Myocyte (in vitro differentiated cells): ENCODE results near the gene RAG2. TPM values are rescaled to one million over a fixed set of nuclear protein-coding genes. Genes with fewer than 3 reads are reported as not detected.
A peak's percentile ranks its signal among the peaks of the same experiment; 100 is the strongest.

Source experiments
- DNase-seq: peaks from one replicate; pipeline ENCODE4 v3.0.0-alpha.2; 2012; ENCODE audit warnings: low read depth
- total RNA-seq: library from RNA; depleted of rRNA; stranded (reverse); fragments of >200 nt; gene quantifications from 2 replicates; pipeline ENCODE4 v1.2.3, GENCODE V29; 2014

Gene RAG2
- total RNA-seq, 1 donor from 2014 or later: not detected

- no peak for DNase-seq
Measured at GRCh38 chr11:36601155-36601554, 3.1 kb upstream of the RAG2 start.

GRCh38 chr11:36600180-36600579, 2.1 kb upstream of the RAG2 start:
- DNase-seq: no peak

- no peak for DNase-seq
Measured at GRCh38 chr11:36596880-36597279, 1.2 kb downstream of the RAG2 start.

GRCh38 chr11:36594316-36594989, 3.6 kb downstream of the RAG2 start, which contains the start of gene IFTAP:
Gene IFTAP (plus strand): TSS chr11:36594502. CDS start chr11:36610104, 15,602 bp downstream.
- DNase-seq: peak; percentile 96

- no peak for DNase-seq
Measured at GRCh38 chr11:36591433-36591832, 6.6 kb downstream of the RAG2 start.

- no peak for DNase-seq
Measured at GRCh38 chr11:36590513-36590912, 7.5 kb downstream of the RAG2 start.

- no peak for DNase-seq
Measured at GRCh38 chr11:36588099-36588498, 9.9 kb downstream of the RAG2 start.

- DNase-seq: no peak
Measured at GRCh38 chr11:36586543-36586942, 11.5 kb downstream of the RAG2 start.

GRCh38 chr11:36583667-36584066, 14.4 kb downstream of the RAG2 start:
- no peak for DNase-seq

GRCh38 chr11:36581536-36581935, 16.5 kb downstream of the RAG2 start:
- DNase-seq: no peak

- DNase-seq: no peak
Measured at GRCh38 chr11:36578458-36578857, 19.6 kb downstream of the RAG2 start.

GRCh38 chr11:36577859-36578258, 20.2 kb downstream of the RAG2 start:
- peak; percentile 79 for DNase-seq

GRCh38 chr11:36577373-36577772, 20.7 kb downstream of the RAG2 start:
- no peak for DNase-seq

- DNase-seq: no peak
Measured at GRCh38 chr11:36574486-36574885, 23.6 kb downstream of the RAG2 start.

GRCh38 chr11:36569095-36569494, 28.9 kb downstream of the RAG2 start:
- no peak for DNase-seq

GRCh38 chr11:36567694-36568093, 30.3 kb downstream of the RAG2 start, which contains the start of gene RAG1:
Gene RAG1 (plus strand): TSS chr11:36568007. CDS start chr11:36573305, 5,298 bp downstream.
- DNase-seq: no peak

- DNase-seq: peak; percentile 35
Measured at GRCh38 chr11:36566407-36567053, 31.5 kb downstream of the RAG2 start.

- DNase-seq: no peak
Measured at GRCh38 chr11:36565031-36565610, 32.9 kb downstream of the RAG2 start.

GRCh38 chr11:36564376-36565030, 33.5 kb downstream of the RAG2 start:
- DNase-seq: peak; percentile 82

- DNase-seq: no peak
Measured at GRCh38 chr11:36558571-36559413, 39.2 kb downstream of the RAG2 start.

GRCh38 chr11:36557991-36558390, 40.0 kb downstream of the RAG2 start:
- no peak for DNase-seq
